ENCODE data around the gene OR5B17. TPM values are rescaled to one million over a fixed set of nuclear protein-coding genes. Genes with fewer than 3 reads are reported as not detected.
"Not testable (repeated sequence)": the region's sequence is repeated elsewhere in the genome, so short reads cannot be mapped to it uniquely, and the experiment has no call there.

Gene OR5B17
- total RNA-seq (not detected), polyA plus RNA-seq (not detected)

DNA sequence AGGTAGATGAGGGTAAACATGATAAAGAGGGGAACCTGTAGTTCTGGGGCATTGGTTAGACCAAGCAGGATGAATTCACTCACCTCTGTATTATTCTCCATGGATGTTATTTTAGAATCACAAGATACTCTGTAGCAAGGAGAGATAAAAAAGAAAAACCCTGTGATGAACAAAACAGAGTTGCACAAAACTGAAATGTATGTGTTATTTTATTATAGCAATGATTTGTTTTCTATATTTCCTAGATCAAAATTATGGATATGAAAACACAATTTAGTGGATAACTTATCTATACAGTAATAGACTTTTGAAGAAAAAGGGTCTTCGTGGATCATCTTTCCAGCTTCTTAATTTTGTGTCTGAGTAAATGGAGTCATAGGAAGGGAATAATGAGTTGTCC lies at the start of gene OR5B17:
Gene OR5B17 (minus strand): TSS at position 101 of the 400 bp plus-strand sequence. CDS start 0 bp downstream, at position 101.
- H3K36me3 ChIP-seq (ENCODE audit: insufficient read depth, low read length), result no peaks in the 10 kb centered on the region
- H3K4me1 ChIP-seq (ENCODE audit: insufficient read depth, low read length), result no peaks in the 10 kb centered on the region
- intact Hi-C loops (cut with micrococcal nuclease), result no loop called here
- Mint-ChIP-seq H3K36me3 (no peaks in the 10 kb centered on the region), H3K27ac (no peak within 1 kb of the TSS), H3K4me1 (no peaks in the 10 kb centered on the region), H3K27me3 (peaks cover 13 to 18% of the 10 kb centered on the region in 2 donors), H3K9me3 (peaks cover 0 to 3% (median 0%) of the 10 kb centered on the region in 8 donors), H3K4me3 (no peak within 1 kb of the TSS)
- H3K27me3 ChIP-seq (ENCODE audit: insufficient read depth, low read length), result no peaks in the 10 kb centered on the region
- POLR2A ChIA-PET (ENCODE audit: partially characterized antibody), result no interaction called here
- no peak for DNase-seq
- CTCF ChIA-PET (ENCODE audit: partially characterized antibody), result no interaction called here
- no peak within 1 kb of the TSS for H3K27ac ChIP-seq (ENCODE audit: low read depth, low read length)
- H3K9me3 ChIP-seq (ENCODE audit: control insufficient read depth in 1 of 2, low read length in 2 of 2), result no peaks in the 10 kb centered on the region
- H3K4me3 ChIP-seq (ENCODE audit: low read length in 2 of 2), result no peak within 1 kb of the TSS

- Mint-ChIP-seq H3K4me3 (no peak within 1 kb of the TSS), H3K27ac (no peak within 1 kb of the TSS), H3K4me1 (no peaks in the 10 kb centered on the region), H3K36me3 (peaks cover 1 to 5% of the 10 kb centered on the region in 2 donors), H3K27me3 (peaks cover under 1 to 17% of the 10 kb centered on the region in 2 donors), H3K9me3 (peaks cover 5 to 42% (median 37%) of the 10 kb centered on the region in 8 donors)
- CTCF ChIA-PET (ENCODE audit: partially characterized antibody), result no interaction called here
- POLR2A ChIA-PET (ENCODE audit: partially characterized antibody), result no interaction called here
- intact Hi-C loops (cut with micrococcal nuclease), result no loop called here
- H3K27ac ChIP-seq (ENCODE audit: low read depth, low read length), result no peak within 1 kb of the TSS
- DNase-seq, result no peak
- peaks cover 0 to 8% of the 10 kb centered on the region in 2 donors for H3K9me3 ChIP-seq (ENCODE audit: control insufficient read depth in 1 of 2, low read length in 2 of 2)
- H3K4me1 ChIP-seq (ENCODE audit: insufficient read depth, low read length), result no peaks in the 10 kb centered on the region
- no peaks in the 10 kb centered on the region for H3K36me3 ChIP-seq (ENCODE audit: insufficient read depth, low read length)
- H3K27me3 ChIP-seq (ENCODE audit: insufficient read depth, low read length), result no peaks in the 10 kb centered on the region
- H3K4me3 ChIP-seq (ENCODE audit: low read length in 2 of 2), result no peak within 1 kb of the TSS
Observed at GRCh38 chr11:58406774-58407173, 47.9 kb upstream of the OR5B17 start, which contains the start of gene OR5B3. OR5B3 (minus strand) TSS chr11:58406874; CDS start chr11:58403409, 3,465 bp downstream.

DNA sequence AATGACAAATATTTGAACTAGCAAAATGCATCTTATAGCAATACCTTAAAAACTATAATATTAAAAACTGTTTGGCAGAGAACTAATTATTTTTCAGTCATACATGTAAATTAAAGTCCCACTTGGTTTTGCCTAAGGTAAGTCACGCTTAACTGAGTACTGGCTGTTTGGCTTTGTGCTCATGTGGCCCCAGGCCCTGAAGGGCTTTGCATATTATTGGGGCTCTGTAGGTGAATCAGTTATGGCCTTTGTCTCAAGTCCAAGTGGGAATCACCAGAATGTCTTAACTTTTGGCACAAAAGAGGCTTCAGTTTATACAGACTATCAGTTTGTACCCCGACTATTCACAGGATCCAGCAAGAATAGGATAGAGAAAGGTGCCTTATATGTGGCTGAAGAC lies 40.8 kb upstream of the OR5B17 start:
- H3K27ac Mint-ChIP-seq; intact Hi-C loops (cut with micrococcal nuclease); H3K36me3 ChIP-seq (ENCODE audit: insufficient read depth, low read length); H3K4me1 ChIP-seq (ENCODE audit: insufficient read depth, low read length); H3K4me1 Mint-ChIP-seq; H3K4me3 ChIP-seq (ENCODE audit: low read length in 2 of 2); H3K9me3 ChIP-seq (ENCODE audit: control insufficient read depth in 1 of 2, low read length in 2 of 2); POLR2A ChIA-PET (ENCODE audit: partially characterized antibody); H3K27ac ChIP-seq (ENCODE audit: low read depth, low read length); H3K4me3 Mint-ChIP-seq; CTCF ChIA-PET (ENCODE audit: partially characterized antibody); H3K27me3 ChIP-seq (ENCODE audit: insufficient read depth, low read length); DNase-seq; H3K36me3 Mint-ChIP-seq: not testable (repeated sequence)
- H3K27me3 Mint-ChIP-seq, result peaks cover 0 to 17% of the 10 kb centered on the region in 2 donors
- peaks cover 0 to 13% (median 7%) of the 10 kb centered on the region in 8 donors for H3K9me3 Mint-ChIP-seq

DNA sequence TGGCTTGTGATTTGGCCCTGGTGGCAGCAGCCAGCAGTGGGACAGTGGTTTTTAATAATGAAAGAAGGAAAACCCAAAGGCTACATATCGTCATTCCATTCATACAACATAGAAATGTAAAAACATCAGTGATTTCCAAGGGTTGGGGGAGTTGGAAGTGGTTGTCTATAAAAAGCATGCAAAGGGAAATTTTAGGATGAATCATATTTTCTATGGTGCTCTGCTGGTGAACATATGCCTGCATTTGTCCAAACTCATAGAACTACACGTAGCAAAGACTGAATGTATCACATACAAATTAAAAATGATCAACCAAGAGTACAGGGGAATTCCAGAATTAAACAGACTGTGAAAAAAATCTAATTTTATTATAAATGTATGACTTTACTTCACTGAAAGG lies 36.7 kb upstream of the OR5B17 start:
- H3K27me3 ChIP-seq (ENCODE audit: insufficient read depth, low read length), result no peaks in the 10 kb centered on the region
- Mint-ChIP-seq H3K9me3 (peaks cover 0 to 15% (median 8%) of the 10 kb centered on the region in 8 donors), H3K4me3 (no peak overlapping the region), H3K27ac (no peak overlapping the region), H3K4me1 (no peaks in the 10 kb centered on the region), H3K27me3 (peaks cover 0 to 9% of the 10 kb centered on the region in 2 donors), H3K36me3 (no peaks in the 10 kb centered on the region)
- DNase-seq, result no peak
- ChIA-PET CTCF (ENCODE audit: partially characterized antibody) (no interaction called here), POLR2A (ENCODE audit: partially characterized antibody) (no interaction called here)
- no peaks in the 10 kb centered on the region for H3K4me1 ChIP-seq (ENCODE audit: insufficient read depth, low read length)
- no peaks in the 10 kb centered on the region for H3K9me3 ChIP-seq (ENCODE audit: control insufficient read depth in 1 of 2, low read length in 2 of 2)
- no peak overlapping the region for H3K27ac ChIP-seq (ENCODE audit: low read depth, low read length)
- H3K4me3 ChIP-seq (ENCODE audit: low read length in 2 of 2), result no peak overlapping the region
- H3K36me3 ChIP-seq (ENCODE audit: insufficient read depth, low read length), result no peaks in the 10 kb centered on the region
- intact Hi-C loops (cut with micrococcal nuclease), result no loop called here

DNA sequence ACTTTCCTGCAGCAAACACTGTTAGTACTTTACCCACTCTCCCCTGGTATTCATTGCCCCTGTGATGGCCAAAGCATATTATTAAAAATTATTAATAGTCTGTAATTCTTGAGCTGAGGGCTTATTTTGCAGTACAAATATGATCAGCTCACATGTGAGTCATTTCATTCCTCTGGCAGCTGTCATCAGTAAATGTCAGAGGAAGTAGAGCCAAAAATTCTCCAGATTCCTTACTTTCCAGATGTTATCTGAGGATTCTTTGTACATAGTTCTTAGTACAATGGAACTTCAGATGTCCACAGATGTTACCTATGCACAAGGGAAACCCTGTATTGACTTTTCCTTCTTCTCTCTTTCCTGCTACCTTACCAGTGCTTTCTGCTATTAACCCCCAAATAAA lies 35.3 kb upstream of the OR5B17 start:
- Mint-ChIP-seq H3K27me3 (peaks cover 0 to 9% of the 10 kb centered on the region in 2 donors), H3K36me3 (no peaks in the 10 kb centered on the region), H3K27ac (no peak overlapping the region), H3K9me3 (peaks cover 0 to 15% (median 8%) of the 10 kb centered on the region in 8 donors), H3K4me3 (no peak overlapping the region), H3K4me1 (no peaks in the 10 kb centered on the region)
- H3K36me3 ChIP-seq (ENCODE audit: insufficient read depth, low read length), result no peaks in the 10 kb centered on the region
- H3K27me3 ChIP-seq (ENCODE audit: insufficient read depth, low read length), result no peaks in the 10 kb centered on the region
- intact Hi-C loops (cut with micrococcal nuclease), result no loop called here
- no peak for DNase-seq
- H3K4me3 ChIP-seq (ENCODE audit: low read length in 2 of 2), result no peak overlapping the region
- CTCF ChIA-PET (ENCODE audit: partially characterized antibody), result no interaction called here
- no peaks in the 10 kb centered on the region for H3K4me1 ChIP-seq (ENCODE audit: insufficient read depth, low read length)
- POLR2A ChIA-PET (ENCODE audit: partially characterized antibody), result no interaction called here
- no peaks in the 10 kb centered on the region for H3K9me3 ChIP-seq (ENCODE audit: control insufficient read depth in 1 of 2, low read length in 2 of 2)
- H3K27ac ChIP-seq (ENCODE audit: low read depth, low read length), result no peak overlapping the region

DNA sequence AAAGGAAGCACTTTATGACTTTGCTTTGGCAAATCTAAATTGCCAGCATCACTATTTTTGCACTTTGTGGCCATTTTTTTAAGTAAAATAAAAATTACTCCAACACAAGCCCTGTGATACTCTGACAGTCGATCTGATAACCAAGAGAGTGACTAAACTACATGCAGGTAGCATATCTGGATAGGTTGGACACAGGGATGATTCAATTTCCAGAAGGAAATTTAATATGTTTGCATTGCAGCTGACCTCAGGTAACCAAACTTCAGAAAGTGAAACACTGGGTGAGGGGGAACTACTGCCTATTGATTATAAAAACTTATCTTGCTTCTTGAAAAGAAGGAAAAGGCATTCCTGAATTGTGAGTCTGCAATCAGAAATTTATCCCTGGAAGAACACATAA lies 33.9 kb upstream of the OR5B17 start:
- DNase-seq, result no peak
- intact Hi-C loops (cut with micrococcal nuclease), result no loop called here
- Mint-ChIP-seq H3K36me3 (no peaks in the 10 kb centered on the region), H3K27me3 (peaks cover 0 to 9% of the 10 kb centered on the region in 2 donors), H3K4me3 (no peak overlapping the region), H3K4me1 (no peaks in the 10 kb centered on the region), H3K9me3 (peaks cover 0 to 15% (median 8%) of the 10 kb centered on the region in 8 donors), H3K27ac (no peak overlapping the region)
- no peaks in the 10 kb centered on the region for H3K27me3 ChIP-seq (ENCODE audit: insufficient read depth, low read length)
- no peak overlapping the region for H3K4me3 ChIP-seq (ENCODE audit: low read length in 2 of 2)
- CTCF ChIA-PET (ENCODE audit: partially characterized antibody), result no interaction called here
- H3K27ac ChIP-seq (ENCODE audit: low read depth, low read length), result no peak overlapping the region
- H3K9me3 ChIP-seq (ENCODE audit: control insufficient read depth in 1 of 2, low read length in 2 of 2), result no peaks in the 10 kb centered on the region
- no peaks in the 10 kb centered on the region for H3K4me1 ChIP-seq (ENCODE audit: insufficient read depth, low read length)
- POLR2A ChIA-PET (ENCODE audit: partially characterized antibody), result no interaction called here
- H3K36me3 ChIP-seq (ENCODE audit: insufficient read depth, low read length), result no peaks in the 10 kb centered on the region

DNA sequence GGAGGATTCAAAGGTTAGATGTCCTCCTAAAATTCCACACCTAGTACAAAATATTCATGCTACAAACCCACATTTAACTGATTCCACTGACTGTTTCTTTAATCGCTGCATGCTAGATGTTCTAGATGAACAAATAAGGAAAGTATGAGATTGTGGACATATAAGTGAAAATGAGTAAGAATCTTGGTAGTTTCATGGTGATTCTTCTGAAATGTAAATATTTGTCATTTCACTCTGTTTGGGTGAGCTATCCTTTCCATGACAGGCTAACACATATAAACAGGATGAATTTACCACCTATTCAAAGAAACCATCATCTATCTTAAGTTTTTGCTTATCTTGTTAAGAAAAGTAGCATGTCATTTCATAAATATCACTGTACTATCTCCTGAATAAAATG lies 33.0 kb upstream of the OR5B17 start:
- Histone ChIP-seq H3K36me3 (ENCODE audit: insufficient read depth, low read length) (no peaks in the 10 kb centered on the region), H3K27me3 (ENCODE audit: insufficient read depth, low read length) (no peaks in the 10 kb centered on the region), H3K27ac (ENCODE audit: low read depth, low read length) (no peak overlapping the region), H3K4me3 (ENCODE audit: low read length in 2 of 2) (no peak overlapping the region), H3K9me3 (ENCODE audit: control insufficient read depth in 1 of 2, low read length in 2 of 2) (no peaks in the 10 kb centered on the region), H3K4me1 (ENCODE audit: insufficient read depth, low read length) (no peaks in the 10 kb centered on the region)
- intact Hi-C loops (cut with micrococcal nuclease), result no loop called here
- no peak for DNase-seq
- Mint-ChIP-seq H3K27me3 (peaks cover 0 to 9% of the 10 kb centered on the region in 2 donors), H3K4me1 (no peaks in the 10 kb centered on the region), H3K4me3 (no peak overlapping the region), H3K27ac (no peak overlapping the region), H3K9me3 (peaks cover 0 to 15% (median 8%) of the 10 kb centered on the region in 8 donors), H3K36me3 (no peaks in the 10 kb centered on the region)
- ChIA-PET CTCF (ENCODE audit: partially characterized antibody) (no interaction called here), POLR2A (ENCODE audit: partially characterized antibody) (no interaction called here)

DNA sequence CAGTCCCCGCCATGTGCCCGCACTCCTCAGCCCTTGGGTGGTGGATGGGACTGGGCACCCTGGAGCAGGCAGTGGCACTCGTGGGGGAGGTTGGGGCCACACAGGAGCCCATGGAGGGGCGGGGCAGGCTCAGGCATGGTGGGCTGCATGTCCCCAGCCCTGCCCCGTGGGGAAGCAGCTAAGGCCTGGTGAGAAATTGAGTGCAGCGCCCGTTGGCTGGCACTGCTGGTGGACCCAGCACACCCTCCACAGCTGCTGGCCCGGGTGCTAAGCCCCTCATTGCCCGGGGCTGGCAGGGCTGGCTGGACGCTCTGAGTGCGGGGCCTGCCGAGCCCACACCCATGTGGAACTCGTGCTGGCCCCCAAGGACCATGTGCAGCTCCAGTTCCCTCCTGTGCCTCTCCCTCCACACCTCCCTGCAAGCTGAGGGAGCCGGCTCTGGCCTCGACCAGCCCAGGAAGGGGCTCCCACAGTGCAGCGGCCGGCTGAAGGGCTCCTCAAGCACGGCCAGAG lies 31.7 kb upstream of the OR5B17 start:
- no peaks in the 10 kb centered on the region for H3K9me3 ChIP-seq (ENCODE audit: control insufficient read depth in 1 of 2, low read length in 2 of 2)
- POLR2A ChIA-PET (ENCODE audit: partially characterized antibody), result no interaction called here
- H3K27me3 ChIP-seq (ENCODE audit: insufficient read depth, low read length), result no peaks in the 10 kb centered on the region
- Mint-ChIP-seq H3K27me3 (peaks cover 0 to 8% of the 10 kb centered on the region in 2 donors), H3K27ac (no peak overlapping the region), H3K4me1 (no peaks in the 10 kb centered on the region), H3K9me3 (peaks cover 0 to 15% (median 8%) of the 10 kb centered on the region in 8 donors), H3K4me3 (no peak overlapping the region), H3K36me3 (no peaks in the 10 kb centered on the region)
- H3K4me3 ChIP-seq (ENCODE audit: low read length in 2 of 2), result no peak overlapping the region
- H3K27ac ChIP-seq (ENCODE audit: low read depth, low read length), result no peak overlapping the region
- no peaks in the 10 kb centered on the region for H3K36me3 ChIP-seq (ENCODE audit: insufficient read depth, low read length)
- no peak for DNase-seq
- no peaks in the 10 kb centered on the region for H3K4me1 ChIP-seq (ENCODE audit: insufficient read depth, low read length)
- intact Hi-C loops (cut with micrococcal nuclease), result no loop called here
- CTCF ChIA-PET (ENCODE audit: partially characterized antibody), result no interaction called here
